HTERT RPE-1 (cell line): ENCODE results near the gene EIF4E3.

ENCODE experiments used
- in situ Hi-C: fragments of 300-500 bp; cut with MboI; formaldehyde crosslinking; loops from 4 replicates; pipeline ENCODE4 v1.14.3; 2020; ENCODE audit warnings: low sequenced_read_pairs

Gene EIF4E3

DNA sequence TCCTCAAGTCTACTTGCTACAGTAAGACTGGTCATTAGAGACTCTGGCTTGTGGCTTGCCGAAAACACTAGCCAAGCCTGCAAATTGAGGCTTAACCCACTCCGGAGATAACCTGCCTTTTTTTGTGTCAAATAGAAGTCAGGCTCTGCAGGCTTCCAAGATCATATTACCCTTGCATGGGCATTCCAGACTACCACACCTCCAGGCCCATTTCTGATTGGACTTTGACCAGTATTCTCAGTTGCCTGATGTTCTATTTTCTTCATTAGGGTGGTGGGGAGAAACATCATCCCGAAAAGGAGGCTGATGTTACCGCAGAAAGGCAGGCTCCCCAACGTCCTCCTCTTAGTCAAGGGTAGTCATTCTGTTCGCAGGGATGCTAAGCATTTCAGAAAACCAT, 73.6 kb downstream of the EIF4E3 start:
- in situ Hi-C loops, result no loop called here

DNA sequence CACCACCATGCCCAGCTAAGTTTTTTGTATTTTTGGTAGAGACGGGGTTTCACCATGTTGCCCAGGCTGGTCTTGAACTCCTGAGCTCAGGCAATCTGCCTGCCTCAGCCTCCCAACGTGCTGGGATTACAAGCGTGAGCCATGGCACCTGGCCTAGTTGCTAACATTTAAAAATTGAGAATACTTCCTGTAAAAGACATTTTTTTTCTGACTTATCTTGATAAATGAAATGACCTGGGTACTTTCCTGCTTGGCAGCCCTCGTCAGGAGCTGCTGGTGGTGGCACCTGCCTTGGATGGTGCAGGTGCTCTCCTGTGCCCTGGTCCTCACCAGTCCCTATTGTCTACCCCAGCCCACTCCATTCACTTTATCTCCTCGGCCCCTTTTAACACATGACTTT, 74.8 kb downstream of the EIF4E3 start:
- in situ Hi-C loops, result no loop called here

DNA sequence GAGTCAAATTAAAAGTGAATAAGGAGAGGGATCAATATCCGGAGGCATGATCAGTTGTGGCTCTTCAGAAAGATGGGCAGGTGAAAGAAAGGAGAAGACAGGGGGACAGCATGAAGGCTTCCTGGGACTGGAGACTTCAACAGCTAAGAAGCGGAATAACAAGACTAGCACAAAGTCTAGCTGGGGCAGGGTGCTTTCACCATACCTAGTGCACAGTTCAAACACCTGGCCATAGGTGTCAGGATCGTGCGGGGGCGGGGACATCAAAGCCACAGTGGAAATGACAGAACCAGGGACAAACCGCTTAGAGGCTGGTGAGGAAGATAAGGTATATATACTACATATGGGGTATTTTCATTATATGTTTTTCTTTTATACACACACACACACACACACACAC, 75.4 kb downstream of the EIF4E3 start:
- in situ Hi-C loops, result no loop called here

DNA sequence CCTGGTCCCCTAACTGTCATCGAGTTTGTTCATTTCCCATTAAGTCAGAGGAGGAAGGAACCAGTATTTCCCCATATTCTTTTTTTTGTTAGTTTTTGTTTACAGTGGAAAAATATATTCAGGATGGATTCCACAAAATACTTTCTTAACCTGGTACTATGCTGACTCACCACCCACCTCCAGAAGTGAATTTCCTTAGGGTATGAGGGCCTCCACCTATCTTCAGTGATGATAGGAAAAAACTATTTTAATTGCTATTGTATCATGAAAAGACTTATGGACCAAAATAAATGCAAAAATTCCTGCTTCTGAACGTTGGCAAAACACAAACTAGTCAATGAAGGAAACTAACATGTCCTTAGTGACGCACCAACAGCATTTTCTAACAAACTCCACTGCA, 77.5 kb downstream of the EIF4E3 start:
- in situ Hi-C loops, result no loop called here

DNA sequence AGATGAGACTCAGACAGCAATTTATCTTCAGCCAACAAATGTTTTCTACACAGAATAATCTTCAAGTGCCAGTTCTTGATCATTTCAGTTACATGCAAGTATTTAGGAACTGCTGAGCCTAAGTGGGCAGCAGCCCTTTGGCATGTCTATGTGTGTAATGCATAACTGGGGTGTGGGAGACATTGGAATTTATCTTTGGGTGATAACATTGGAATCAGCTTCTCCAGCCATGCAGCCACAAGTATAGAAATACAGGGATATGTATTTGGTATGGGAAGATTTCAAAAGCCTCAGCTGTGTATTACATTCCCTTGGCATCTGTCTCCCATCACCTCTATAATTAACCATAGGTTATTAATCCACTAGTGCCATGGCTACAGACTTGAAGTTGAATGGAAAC, 78.2 kb downstream of the EIF4E3 start:
- in situ Hi-C loops, result no loop called here

DNA sequence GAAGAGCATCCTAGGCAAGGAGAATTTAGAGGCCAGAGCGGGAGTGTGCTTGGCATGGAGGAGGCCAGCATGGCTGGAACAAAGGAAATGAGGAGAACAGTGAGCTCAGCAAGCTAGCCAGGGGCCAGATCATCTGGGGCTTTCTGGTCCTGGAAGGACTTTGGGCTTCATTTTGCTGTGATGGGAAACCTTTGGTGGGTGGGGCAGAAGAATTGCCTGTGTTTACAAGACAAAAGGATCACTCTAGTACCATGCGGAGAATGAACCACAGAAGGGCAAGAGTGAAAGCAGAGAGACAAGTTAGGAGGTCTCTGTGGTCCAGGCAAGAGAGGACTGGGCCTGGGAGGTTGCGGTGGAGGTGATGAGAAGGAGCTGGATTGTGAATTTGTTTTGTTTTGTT, 80.1 kb downstream of the EIF4E3 start:
- in situ Hi-C loops, result no loop called here

DNA sequence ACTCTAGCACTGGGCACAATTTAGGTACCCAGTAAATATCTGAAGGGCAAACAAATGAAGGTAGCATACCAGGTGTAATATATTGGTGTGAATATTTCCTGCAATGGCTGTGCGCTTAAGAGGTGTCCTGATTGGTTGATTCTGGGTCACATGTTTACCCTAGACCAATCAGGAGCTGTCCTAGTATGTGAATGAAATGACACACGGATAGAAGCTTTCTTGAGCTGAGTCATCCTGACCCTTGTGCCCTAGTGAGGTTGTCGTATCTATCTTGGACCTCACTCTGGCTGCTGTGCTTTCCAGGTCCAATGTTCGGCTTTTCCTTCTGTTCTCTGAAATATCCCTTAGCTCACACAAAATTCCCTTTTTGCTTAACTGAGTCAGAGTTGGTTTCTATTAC, 83.5 kb downstream of the EIF4E3 start:
- in situ Hi-C loops, result no loop called here

DNA sequence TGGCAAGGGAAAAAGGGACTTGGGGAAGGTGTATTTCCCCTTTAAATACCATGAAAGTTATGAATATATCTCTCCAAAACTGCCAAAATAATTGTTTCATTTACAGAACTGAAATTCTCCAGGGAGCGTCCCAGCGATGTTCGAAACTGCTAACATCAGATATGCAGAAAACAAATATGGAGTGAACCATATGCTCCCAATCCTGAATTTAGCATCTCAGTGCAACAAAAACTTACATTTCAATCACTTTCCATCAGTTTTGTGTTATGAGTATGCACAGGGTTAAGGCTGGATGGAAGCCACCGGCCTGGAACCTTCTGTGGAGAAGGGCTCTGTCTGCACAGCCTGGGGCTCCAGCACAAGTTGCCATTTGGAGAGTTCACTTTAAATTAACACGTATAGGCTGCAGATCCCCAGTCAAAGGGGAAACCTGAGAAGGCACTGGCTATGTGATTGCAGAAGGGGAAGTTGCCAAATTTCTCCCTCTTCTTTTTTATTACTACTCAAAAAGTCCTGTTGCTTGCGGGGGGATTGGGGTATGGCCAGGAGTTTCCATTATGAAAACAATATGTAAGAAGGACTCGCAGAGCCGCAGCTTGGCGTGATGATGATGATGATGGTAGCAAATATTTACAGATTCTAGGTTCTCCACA, 84.7 kb downstream of the EIF4E3 start:
- in situ Hi-C loops, result no loop called here

DNA sequence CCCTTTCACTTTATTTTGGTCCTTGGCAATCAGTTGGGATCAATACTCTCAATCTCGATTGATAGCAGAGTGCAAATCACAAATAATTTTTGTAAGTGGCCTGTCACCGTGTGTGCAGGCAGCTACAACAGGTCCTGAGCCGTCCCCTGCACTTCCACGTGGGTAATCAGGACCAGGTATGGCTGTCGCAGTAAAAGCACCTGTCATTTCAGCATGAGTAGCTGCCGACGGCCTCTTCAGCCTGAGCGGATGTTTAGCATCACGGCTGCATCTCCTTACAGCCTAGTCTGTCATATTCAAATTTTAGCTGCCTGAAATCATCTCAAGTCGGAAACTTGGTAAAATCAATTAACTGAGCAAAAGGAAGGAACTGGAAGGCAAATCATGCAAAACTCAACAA, 88.7 kb downstream of the EIF4E3 start:
- in situ Hi-C loops, result no loop called here

DNA sequence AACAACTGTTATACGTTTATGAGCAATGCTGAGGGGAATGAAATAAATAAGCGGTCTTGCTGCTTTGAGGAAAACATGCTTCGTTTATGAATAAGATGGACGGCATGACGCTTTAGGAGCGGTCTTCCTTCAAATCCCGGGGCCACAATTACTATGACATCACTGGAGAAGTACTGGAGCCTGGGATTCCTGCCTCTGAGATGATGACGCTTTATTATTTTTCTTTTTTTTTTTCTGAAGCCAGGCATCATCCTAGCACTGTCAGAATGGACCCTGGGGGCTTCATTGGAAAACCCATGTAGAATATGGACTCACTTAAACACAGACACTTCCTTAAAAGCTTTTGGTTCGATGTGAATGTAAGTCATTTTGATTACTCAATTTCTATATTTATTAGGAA, 89.2 kb downstream of the EIF4E3 start:
- in situ Hi-C loops, result no loop called here

DNA sequence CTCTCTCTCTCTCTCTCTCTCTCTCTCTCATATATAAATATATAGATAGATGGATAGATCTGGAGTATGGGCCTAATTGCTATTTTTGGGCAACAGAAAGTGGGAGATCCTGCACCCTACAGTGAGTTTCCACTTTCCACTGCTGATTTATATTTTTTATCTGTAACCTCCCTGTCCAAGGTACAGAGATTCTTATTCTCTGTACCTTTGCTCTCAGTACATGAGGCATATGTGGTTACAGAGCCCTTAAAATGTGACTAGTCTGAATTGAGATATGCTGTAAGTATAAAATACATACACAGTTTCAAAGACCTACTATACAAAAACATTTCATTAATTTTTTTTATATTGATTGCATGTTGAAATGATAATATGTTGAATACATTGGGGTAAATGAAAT, 90.5 kb downstream of the EIF4E3 start:
- in situ Hi-C loops, result no loop called here

DNA sequence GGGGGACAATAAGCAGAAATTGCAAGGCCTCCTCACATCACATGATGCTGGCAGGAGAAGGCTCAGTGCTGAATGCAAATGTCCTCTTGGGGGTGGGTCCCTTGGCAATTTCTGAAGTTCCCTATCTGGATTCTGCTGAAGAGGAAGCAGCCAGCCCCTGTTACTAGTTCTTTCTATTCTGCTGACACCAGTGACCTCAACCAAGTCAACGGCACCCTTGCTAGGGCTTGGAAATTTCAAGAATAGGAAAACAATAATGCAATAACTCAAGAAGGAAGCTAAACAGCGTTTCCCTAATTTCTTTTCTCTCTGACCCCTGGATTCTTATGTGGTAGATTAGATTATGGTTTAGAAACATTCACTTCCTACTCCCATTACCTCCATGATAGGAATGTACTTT, 95.5 kb downstream of the EIF4E3 start:
- in situ Hi-C loops, result no loop called here

DNA sequence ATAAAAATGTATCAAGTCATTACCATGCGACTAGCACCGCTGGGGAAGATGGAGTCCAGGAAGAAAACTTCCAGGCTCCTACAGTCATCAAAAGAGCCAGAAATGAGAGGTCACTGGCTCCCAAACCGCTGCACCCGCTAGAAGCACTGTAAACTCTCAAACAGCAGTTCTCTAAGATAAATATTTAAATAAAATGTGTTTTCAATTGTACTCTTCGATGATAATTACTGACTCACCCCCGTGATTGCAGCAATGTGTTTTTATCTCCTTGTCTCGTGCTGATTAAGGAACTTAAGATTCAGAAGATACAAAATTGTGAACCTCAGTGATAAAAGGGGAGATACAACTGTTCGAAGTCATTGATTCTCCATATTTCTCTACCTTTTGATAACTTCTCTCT, 95.9 kb downstream of the EIF4E3 start:
- in situ Hi-C loops, result no loop called here

DNA sequence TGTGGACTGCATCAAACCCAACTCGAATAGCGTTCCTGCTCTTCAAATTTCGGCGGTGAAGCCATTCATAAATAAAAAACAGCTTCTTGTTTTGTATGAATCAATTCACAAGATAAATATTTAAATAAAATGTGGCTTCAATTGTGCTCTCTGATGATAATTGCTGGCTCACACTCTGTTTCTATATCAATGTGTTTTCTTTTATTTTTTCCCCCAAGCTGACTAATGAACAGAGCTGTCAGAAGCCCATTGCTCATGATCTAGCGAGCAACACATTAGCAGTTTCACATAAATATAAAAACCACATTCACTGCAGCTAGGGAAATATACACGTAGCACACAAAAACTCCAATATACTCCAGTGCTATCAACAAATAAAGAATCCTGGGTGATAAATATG, 96.7 kb downstream of the EIF4E3 start:
- in situ Hi-C loops, result no loop called here

DNA sequence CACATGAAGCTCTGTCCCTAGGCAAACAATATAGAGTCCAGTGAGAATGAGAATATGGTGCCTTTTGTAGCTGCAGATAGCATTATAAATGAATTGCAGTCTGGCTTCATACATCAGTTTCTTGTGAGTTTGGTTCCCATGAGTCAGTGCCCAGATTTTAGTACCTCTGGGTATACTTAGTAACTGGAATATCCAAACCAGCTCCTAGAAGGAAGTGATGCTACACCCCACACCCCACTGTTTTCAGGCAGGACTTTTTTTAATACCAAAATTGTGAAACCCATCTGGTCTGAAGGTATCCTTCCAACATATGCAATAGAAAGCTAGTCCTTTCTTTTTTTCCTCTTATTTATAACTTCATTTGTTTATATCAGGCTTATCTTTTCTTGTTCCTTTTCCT, 99.5 kb downstream of the EIF4E3 start:
- in situ Hi-C loops, result no loop called here
